SIG-M5 (cell line): ENCODE data around the gene LIF.
"Not testable (repeated sequence)": the region's sequence is repeated elsewhere in the genome, so short reads cannot be mapped to it uniquely, and the experiment has no call there.

Experiments
- DNase-seq: peaks from one replicate; lab custom pipeline; 2025; lab: John Stamatoyannopoulos, UW

Gene LIF

DNA sequence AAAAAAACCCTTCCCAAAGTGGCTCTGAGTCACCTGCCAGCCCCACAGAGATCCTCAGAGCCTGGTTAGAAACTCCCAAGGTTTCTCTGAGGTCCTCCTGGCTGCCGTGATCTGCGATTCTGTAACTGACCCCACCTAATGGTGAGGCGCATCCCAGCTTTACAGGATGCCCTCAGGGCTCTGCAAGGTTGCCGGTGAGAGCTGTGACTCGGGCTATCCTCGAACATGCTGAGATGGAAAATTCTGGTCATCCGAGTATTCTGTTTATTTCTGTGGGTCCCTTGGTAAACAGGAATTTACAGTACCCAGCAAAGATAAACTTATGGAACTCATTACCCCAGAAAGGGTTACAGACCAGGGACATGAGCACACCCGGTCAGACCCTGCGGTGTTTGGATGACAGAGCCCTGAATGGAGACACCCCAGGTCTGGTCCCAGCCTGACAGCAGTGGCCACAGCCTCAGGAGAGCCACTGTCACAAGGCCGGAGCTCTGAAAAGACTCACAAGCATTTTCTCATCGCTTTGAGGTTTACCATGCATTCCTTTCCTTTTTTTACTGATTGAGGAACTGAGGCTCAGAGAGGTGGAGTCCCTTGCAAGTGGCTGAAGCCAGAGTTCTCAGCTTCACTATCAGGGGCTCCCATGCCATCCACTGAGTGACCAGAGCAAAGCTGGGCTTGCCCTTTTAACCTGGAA, 22.2 kb downstream of the LIF start:
- no peak for DNase-seq

GRCh38 chr22:30223303-30223702, 23.3 kb downstream of the LIF start:
- no peak for DNase-seq

- DNase-seq = no peak
Observed at GRCh38 chr22:30222321-30222720, 24.2 kb downstream of the LIF start.

GRCh38 chr22:30221121-30221992, 25.2 kb downstream of the LIF start:
- no peak for DNase-seq

GRCh38 chr22:30220338-30221012, 26.1 kb downstream of the LIF start:
- DNase-seq = no peak

- DNase-seq = no peak
Observed at GRCh38 chr22:30219668-30220278, 26.8 kb downstream of the LIF start.

DNA sequence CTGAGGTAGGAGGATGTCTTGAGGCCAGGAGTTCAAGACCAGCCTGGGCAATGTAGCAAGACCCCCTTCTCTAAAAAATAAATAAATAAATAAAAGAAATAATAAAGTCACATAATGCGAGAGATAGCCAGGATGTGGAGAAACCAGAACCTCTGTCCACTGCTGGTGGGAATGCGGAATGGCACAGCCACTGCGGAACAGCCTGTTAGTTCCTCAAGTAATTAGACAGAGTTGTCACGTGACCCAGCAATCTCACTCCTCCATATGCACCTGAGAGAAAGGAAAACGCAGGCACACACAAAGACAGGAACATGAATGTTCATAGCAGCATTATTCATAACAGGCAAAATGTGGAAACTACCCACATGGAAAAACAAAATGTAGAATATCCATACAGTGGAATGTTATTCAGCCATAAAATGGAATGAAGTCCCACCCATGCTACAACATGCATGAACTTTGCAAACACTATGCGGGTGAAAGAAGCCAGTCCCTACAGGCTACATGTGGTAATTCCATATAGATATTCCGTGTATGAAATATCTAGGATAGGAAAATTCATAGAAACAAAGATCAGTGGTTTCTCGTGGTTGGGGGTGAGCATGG, 27.4 kb downstream of the LIF start:
- no peak for DNase-seq

GRCh38 chr22:30217698-30218560, 28.6 kb downstream of the LIF start:
- no peak for DNase-seq

DNA sequence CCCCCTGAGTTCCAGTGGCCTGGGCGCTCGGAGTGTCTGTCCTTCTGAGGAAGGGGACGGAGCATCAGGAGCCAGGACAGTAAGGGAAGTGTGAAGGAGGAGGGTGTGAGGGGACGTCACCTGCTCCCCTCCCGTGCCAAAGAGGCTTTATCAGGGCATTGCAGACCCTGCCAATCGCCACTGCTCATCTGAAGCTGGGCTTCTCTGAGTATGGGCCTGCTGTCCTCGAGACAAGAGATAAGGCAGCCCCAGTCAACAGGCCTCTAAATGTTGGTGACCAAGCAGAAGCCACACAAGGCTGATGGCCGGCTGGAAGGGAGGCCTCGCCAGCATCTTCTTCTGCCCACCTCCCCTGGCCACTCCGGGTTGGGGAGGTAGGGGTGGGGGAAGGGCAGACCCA, 29.8 kb downstream of the LIF start:
- no peak for DNase-seq

DNA sequence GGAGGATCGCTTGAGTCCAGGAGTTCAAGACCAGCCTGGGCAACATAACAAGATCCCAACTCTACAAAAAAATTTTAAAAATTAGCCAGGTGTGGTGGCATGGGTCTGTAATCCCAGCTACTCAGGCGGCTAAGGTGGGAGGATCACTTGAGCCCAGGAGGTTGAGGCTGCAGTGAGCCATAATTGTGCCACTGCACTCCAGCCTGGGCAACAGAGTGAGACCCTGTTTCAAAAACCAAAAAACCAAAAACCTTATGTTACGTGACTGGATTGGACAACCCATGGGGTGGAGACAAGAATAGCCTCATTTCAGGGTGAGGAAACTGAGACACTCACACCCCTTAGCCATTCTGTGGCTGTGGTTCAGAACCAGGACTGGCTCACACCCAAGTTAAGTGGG, 30.3 kb downstream of the LIF start:
- DNase-seq = not testable (repeated sequence)

GRCh38 chr22:30214703-30215407, 31.7 kb downstream of the LIF start:
- no peak for DNase-seq

DNA sequence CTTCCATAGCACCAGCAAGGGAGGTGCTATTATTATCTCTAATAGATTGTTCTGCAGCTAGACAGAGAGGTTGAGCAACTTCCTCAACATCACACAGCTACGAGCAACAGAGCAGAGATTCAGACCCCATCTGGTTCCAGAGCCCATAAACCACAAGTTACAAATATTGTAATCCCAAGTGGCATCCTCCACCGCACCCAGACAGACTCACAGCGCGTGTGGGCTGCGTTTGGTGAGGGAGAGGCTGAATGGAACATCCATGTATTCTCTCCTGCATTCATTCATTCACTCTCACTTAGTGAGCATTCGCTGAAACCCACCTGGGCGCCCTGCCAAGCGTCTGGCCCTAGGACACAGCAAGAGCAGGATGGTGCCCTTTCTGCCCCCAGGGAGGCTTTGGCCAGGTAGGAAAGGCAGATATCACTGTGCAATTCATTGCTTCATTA, 33.5 kb downstream of the LIF start:
- DNase-seq = no peak

DNA sequence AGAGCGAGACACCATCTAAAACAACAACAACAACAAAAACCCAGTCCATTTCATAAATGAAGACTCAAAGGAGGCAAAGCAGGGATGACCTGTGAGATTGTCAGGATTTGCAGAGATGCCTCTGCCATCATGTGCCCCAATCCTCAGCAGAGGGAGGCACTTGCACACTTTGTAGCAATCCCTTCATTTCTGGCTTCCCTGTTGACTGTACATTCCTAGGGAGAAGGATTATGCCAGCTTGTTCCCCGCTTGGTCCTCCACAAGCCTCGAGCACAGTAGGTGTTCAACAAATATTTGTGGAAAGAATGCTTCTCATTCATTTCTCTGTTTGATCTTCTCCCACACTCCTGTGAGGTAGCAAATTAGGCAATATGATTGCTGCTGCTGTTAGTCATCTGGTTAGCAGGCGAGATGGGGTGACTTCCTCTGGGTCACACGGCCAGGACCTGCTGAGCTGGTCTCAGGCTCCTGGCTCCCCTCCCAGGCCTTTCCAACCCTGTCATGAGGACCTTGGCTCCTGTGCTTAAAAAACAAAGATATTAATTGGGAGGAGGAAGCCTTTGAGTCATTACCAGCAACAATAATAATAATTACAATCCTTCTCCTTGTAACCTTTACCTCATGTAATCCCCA, 34.1 kb downstream of the LIF start:
- DNase-seq = no peak

DNA sequence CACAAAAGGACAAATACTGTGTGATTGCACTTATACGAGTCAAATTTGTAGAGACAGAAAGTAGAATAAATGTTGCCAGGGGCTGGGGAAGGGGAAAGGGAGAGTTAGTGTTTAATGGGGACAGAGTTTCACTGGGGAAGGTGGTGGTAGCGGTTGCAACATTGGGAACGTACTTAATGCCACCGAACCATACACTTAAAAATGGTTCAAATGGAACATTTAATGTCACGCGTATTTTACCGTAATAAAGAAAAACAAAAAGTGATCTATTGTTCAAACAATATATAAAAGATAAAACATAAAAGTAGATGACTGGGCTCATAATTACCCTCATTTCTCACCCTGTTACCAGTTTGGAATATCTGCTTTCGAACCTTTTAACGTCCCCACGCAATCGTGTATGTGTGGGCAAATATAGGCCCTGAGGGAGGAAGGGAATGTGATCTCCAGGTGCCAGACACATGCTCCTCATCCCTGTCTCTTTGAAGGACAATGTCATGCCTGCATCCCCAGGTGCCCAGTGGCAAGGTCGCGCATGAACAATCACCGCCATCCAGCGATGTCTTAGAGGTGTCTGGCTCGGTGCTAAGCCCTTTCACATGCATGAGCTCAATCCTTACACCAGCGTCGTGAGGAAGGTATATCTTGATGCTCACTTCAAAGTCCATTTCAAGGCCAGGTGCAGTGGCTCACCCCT, 35.3 kb downstream of the LIF start:
- no peak for DNase-seq

- DNase-seq = no peak
Observed at GRCh38 chr22:30210235-30210909, 36.2 kb downstream of the LIF start.

- DNase-seq = no peak
Observed at GRCh38 chr22:30209642-30210041, 36.9 kb downstream of the LIF start.

GRCh38 chr22:30208631-30209603, 37.6 kb downstream of the LIF start:
- DNase-seq = no peak
